D341Med (cell line): Measurements from ENCODE around the gene COL28A1.
A peak's percentile ranks its signal among the peaks of the same experiment; 100 is the strongest.

Experiments used
- DNase-seq: peaks from one replicate; pipeline ENCODE4 v3.0.0; 2012; ENCODE audit warnings: low spot score

Gene COL28A1

DNA sequence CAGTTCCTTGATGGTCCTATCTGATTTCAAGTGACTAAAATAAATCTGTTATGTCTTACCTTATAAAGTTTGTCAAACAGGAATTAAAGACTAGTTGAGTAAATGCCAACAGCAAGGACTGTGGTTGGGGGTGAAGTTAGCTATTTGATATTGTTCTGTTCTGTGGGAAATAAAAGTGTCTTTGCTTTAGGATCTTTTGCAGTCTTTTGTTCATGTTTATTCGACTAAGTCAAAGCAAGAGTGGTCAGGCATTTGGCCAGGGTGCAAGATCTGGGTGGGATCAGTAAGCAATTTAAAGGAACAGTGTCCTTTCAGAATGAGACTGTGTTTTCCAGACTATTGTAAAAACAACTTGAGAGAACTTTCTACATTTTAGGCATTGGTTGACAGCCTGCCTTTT, at the start of gene COL28A1:
TSS of gene COL28A1 (minus strand) at position 183 of the 400 bp plus-strand sequence. CDS start 2,998 bp downstream, outside the sequence.
- DNase-seq, result no peak

GRCh38 chr7:7584653-7585052, 49.0 kb upstream of the COL28A1 start:
- DNase-seq, result no peak

DNA sequence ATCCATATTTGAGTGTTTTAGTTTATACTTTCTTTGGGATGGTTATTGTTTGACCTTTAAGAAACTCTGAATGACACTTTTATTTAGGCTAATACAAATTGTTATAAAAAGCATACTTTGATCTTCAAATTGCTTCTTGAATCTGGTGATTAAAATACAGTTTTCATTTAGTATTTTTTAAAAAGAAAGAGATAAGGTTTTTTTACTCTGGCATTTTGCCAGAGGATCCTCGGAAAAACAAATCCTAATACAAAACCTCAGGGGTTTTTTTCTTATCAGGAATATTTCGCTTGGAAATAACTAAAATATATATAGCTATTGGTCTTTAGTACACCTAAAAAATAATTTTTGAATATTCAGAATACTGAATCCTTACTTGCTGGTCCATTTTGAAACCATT, 48.1 kb upstream of the COL28A1 start:
- no peak for DNase-seq

DNA sequence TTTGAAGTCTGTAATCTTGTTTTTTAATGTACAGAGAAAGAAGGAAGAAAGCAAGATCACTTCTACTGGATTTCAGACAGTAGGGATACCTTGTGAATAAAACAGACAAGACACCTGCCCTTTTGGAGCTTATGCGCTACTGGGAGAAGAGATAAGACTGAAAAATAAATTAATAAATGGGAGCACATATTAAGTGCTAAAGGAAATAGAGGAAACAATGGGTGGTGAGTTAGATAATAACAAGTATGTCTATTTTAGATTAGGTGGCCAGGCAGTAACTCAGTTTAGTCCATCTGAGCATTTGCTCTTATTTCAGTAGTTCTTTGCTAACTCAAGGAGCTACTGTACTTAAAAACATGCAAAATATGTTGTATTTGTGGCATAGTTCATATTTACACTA, 46.9 kb upstream of the COL28A1 start:
- DNase-seq, result no peak

- peak; percentile 42 for DNase-seq
Observed at GRCh38 chr7:7581531-7582179, 46.0 kb upstream of the COL28A1 start.

- no peak for DNase-seq
Observed at GRCh38 chr7:7579638-7580037, 44.0 kb upstream of the COL28A1 start.

- DNase-seq, result no peak
Observed at GRCh38 chr7:7577888-7578287, 42.2 kb upstream of the COL28A1 start.

- DNase-seq, result no peak
Observed at GRCh38 chr7:7576344-7576743, 40.7 kb upstream of the COL28A1 start.

GRCh38 chr7:7573701-7574100, 38.0 kb upstream of the COL28A1 start:
- no peak for DNase-seq

DNA sequence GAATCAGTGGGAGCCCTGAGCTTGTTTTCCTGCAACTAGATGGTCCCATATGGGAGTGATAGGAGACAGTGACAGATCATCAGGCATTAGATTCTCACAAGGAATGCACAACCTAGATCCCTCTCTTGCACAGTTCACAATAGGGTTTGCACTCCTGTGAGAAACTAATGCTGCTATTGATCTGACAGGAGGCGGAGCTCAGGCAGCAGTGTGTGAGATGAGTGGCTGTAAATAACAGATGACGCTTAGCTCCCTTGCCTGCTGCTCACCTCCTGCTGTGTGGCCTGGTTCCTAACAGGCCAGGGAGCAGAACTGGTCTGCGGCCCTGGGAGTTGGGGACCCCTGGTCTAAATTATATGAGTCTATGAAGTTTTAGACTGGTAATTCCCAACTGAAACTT, 34.9 kb upstream of the COL28A1 start:
- no peak for DNase-seq

DNA sequence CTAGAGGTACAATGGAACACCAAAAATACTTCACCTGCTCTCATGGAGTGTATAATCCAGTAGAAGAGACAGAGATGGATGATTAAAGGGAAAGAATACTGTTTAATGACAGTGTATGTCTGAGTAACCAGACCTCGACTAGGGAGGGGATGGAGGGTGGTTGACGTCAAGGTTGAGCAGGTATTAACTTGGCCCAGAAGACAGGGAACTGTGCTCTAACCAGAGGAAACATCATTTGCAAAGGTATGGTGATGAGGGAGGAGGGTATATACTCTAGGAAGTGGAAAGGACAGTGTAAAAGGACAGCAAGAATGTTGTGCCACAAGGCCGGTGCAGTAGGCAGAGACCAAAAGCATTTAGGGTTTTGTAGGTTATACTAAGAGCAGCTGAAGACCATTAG, 33.9 kb upstream of the COL28A1 start:
- no peak for DNase-seq

GRCh38 chr7:7569081-7569527, 33.4 kb upstream of the COL28A1 start:
- no peak for DNase-seq

- no peak for DNase-seq
Observed at GRCh38 chr7:7568553-7568952, 32.9 kb upstream of the COL28A1 start.

DNA sequence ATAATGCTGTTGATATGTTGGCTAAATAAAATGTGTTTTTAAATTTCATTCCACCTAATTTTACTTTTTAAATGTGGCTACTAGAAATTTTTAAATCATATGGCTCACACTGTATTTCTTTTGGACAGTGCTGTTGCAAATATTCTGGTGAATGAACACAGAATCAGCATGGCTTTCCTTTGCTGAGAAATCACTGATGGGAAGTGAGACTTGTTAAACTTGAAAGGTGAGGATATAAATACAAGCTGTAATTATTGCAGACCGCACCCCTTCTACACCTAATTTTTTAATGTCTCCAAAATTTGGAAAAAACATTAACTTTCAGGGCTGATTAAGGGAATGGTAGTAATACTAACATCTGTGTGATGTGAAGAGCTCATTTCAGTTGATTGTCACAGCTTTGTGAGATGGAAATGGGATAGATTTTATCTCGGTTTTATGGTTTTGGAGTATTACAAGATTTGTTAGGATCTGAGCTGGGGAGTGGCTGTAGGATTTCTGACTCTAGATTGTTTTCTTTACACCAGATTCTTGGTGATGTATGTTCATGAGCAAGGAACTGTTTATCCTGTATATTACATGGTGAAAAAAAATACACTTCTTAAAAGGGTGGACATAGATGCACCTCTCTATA, 32.3 kb upstream of the COL28A1 start:
- no peak for DNase-seq

GRCh38 chr7:7566651-7567611, 31.3 kb upstream of the COL28A1 start, which contains the start of gene MIOS:
MIOS (plus strand) TSS chr7:7566884; CDS start chr7:7572476, 5,592 bp downstream.
- peak; percentile 95 for DNase-seq

DNA sequence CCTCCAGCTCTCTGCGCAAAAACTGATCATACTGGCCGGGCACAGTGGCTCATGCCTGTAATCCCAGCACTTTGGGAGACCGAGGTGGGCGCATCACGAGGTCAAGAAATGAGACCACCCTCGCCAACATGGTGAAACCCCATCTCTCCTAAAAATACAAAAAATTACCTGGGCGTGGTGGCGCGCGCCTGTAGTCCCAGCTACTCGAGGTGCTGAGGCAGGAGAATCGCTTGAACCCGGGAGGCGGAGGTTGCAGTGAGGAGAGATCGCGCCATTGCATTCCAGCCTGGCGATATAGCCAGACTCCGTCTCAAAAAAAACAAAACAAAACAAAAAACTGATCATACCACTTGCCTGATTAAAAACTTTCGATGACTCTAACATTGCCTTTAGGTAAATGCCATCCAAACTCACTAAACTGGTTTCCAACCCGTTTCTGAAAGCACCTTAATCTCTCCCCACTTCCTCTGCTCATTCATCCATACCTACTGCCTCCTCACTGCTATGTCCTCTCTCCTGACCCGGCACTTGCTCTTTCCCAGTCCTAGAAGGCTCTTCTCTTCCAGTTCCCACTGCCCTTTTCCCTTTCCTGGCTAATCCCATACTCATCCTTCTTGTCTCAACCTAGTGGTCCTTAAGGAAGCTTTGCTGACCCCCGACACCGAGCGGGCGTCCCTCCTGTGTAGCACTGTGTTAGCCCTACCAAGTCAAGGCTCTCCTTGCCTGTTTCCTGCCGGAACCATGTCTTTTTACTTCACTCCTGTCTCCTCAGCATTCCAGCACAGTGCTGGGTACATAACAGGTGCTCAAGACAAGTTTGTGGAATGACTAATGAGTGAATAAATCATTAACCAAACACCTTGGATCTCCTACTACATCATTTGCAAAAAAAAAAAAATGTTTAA, 30.3 kb upstream of the COL28A1 start:
- DNase-seq, result peak; percentile 36

DNA sequence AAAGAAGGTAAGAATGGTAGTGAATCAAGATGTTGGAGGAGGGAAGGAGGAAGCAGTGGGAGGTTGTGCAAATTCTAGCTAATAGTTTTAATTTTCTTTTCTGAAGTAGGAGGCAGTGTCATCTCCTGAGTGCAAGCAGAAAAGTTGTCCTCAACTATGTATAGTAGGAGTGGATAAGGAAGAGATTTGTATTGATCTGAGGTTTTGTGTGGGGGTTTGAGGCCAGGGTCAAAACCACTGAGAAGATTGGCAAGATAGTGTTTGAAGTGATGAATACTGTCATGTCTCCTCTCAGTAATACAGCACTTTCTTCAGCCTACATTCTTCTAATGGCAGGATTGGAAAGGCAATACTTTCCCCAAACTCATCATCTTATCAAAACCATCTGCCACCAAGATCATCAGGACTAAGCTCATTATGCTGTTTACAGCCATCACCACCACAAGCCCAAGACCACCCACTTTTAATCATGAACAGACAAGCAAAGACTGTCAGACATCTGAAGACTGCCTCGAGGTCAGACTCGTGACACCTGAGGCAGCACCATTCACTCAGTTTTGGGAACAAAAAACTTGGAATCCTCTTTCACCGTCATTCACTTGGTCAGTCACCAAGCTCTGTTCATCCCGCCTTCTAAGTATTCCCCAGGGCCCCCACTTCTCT, 29.5 kb upstream of the COL28A1 start:
- peak; percentile 61 for DNase-seq

DNA sequence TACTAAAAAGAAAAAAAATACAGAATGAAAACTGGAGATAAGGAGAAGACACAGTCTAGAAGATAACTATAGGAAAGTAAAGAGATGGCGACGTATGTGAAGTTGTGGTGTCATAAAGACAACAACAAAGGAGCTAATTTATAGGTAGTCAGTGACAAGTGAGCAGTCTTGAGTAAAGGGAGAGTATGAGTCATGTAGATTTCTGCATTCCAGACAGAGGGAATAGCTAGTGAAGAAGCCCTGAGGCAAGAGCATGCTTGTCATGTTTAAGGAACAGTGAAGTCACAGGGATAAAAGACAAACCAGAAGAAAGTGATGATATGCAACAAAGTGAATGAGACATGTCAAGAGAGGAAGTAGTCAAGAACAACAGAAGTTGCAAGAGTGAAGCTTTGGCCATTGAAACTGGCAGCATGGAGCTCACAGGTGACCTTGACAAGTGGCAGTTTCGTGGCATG, 28.7 kb upstream of the COL28A1 start:
- DNase-seq, result no peak

- no peak for DNase-seq
Observed at GRCh38 chr7:7563813-7564212, 28.1 kb upstream of the COL28A1 start.

GRCh38 chr7:7563269-7563668, 27.6 kb upstream of the COL28A1 start:
- no peak for DNase-seq

DNA sequence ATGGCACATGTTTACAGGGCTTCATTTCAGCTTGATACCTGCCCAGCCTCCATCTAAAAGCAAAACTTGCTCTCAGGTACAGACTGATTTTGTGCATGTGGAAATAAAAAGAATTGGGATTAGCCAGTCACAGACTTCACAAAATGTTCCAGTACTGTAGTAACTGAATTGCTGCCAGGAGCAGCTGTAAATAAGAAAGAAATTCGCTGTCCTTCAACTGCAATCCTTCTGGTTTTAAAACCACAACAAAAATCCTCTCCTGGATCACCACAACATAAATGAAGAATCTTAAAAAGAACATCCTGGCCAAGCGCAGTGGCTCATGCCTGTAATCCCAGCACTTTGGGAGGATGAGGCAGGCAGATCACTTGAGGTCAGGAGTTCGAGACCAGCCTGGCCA, 27.1 kb upstream of the COL28A1 start:
- no peak for DNase-seq
